Retinal pigment epithelial cell (primary cell): ENCODE measurements around the gene HACD2.
A peak's percentile ranks its signal among the peaks of the same experiment; 100 is the strongest.

ENCODE experiments used
- DNase-seq: peaks from one replicate; pipeline ENCODE4 v3.0.0-alpha.2; 2010; ENCODE audit warnings: low read depth
- H3K4me3 ChIP-seq: 2 replicates; pipeline ENCODE4 v1.5.1; 2011; ENCODE audit warnings: mild to moderate bottlenecking, low read length, control low read depth, moderate library complexity
- CTCF ChIP-seq: conservative IDR thresholded peaks from 2 replicates; pipeline ENCODE4 v1.5.1; 2011; ENCODE audit warnings: low read depth, low read length, control low read depth, inconsistent platforms

Gene HACD2

GRCh38 chr3:123451186-123451585 is 133.7 kb downstream of the HACD2 start:
- no peak overlapping the region for H3K4me3 ChIP-seq
- no peak for DNase-seq
- TF ChIP-seq CTCF: no peak

- no peak for TF ChIP-seq CTCF
- DNase-seq: no peak
- peak overlapping the region; percentile 49 for H3K4me3 ChIP-seq
These were observed 134.8 kb downstream of the HACD2 start for GRCh38 chr3:123449997-123450604.

- TF ChIP-seq CTCF: no peak
- H3K4me3 ChIP-seq: peak overlapping the region; percentile 49
- DNase-seq: no peak
These were observed 135.5 kb downstream of the HACD2 start for GRCh38 chr3:123449102-123449996.

- DNase-seq: no peak
- peak within 1 kb of the TSS; percentile 49 for H3K4me3 ChIP-seq
- TF ChIP-seq CTCF: no peak
These were observed 136.2 kb downstream of the HACD2 start, which contains the start of gene ADCY5 for GRCh38 chr3:123448536-123449101. Gene ADCY5, minus strand, starts transcription at chr3:123449090. Its CDS starts 545 bp downstream, at chr3:123448545.

GRCh38 chr3:123447749-123448517 is 136.9 kb downstream of the HACD2 start:
- no peak for DNase-seq
- TF ChIP-seq CTCF: no peak
- H3K4me3 ChIP-seq: no peak overlapping the region

GRCh38 chr3:123447416-123447748 is 137.5 kb downstream of the HACD2 start:
- no peak for DNase-seq
- TF ChIP-seq CTCF: no peak
- H3K4me3 ChIP-seq: no peak overlapping the region
